Dendritic cell treated with granulocyte-macrophage colony-stimulating factor and Interleukin-4, amounts not matched to agents 40 ng/mL and 50 ng/mL, for 4 days (primary cell): Measurements from ENCODE around the gene SH3RF3.

ENCODE experiments used
- H3K27ac Mint-ChIP-seq: one replicate; pipeline ENCODE4 v1.8.0; 2022; ENCODE audit warnings: mild to moderate bottlenecking, mixed read lengths
- H3K27me3 Mint-ChIP-seq: one replicate; pipeline ENCODE4 v1.8.0; 2022; ENCODE audit warnings: mild to moderate bottlenecking, mixed read lengths
- H3K36me3 Mint-ChIP-seq: one replicate; pipeline ENCODE4 v1.8.0; 2022; ENCODE audit warnings: low read depth, mixed read lengths
- H3K4me1 Mint-ChIP-seq: one replicate; pipeline ENCODE4 v1.8.0; 2022; ENCODE audit warnings: low read depth, mixed read lengths
- H3K4me3 Mint-ChIP-seq: one replicate; pipeline ENCODE4 v1.8.0; 2022; ENCODE audit warnings: mild to moderate bottlenecking, moderate library complexity, mixed read lengths
- H3K9me3 Mint-ChIP-seq: one replicate; pipeline ENCODE4 v1.8.0; 2022; ENCODE audit warnings: mixed read lengths
- intact Hi-C: fragments of 100-400 bp; cut with micrococcal nuclease; formaldehyde crosslinking; loops from one replicate; pipeline ENCODE4 v1.15.0; 2022

SH3RF3 gene

GRCh38 chr2:109421101-109421500 lies 292.1 kb downstream of the SH3RF3 start:
- no peaks in the 10 kb centered on the region for H3K4me1 Mint-ChIP-seq
- H3K36me3 Mint-ChIP-seq: no peaks in the 10 kb centered on the region
- no peaks in the 10 kb centered on the region for H3K9me3 Mint-ChIP-seq
- H3K27ac Mint-ChIP-seq: no peak overlapping the region
- intact Hi-C loops: no loop called here
- H3K27me3 Mint-ChIP-seq: no peaks in the 10 kb centered on the region
- H3K4me3 Mint-ChIP-seq: no peak overlapping the region

DNA sequence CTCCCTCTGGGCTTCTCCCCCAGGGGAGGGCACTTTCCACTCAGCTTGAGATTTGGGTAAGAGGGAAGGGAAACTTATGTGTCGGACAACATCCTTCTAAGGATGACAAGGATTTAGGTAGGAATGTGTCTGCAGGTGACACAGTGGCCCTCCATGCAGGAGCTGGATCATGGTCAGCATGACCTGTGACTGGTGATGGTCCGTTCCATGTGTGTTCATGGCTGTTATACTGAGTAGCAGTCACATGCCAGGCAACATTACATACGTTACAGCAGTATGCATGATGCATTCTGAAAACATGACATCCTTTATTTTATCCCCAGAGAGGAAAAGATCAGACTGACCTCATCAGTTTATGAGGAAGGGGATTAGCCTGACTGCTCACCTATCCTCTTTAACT lies 292.6 kb downstream of the SH3RF3 start:
- no peaks in the 10 kb centered on the region for H3K9me3 Mint-ChIP-seq
- H3K27ac Mint-ChIP-seq: no peak overlapping the region
- no peak overlapping the region for H3K4me3 Mint-ChIP-seq
- intact Hi-C loops: no loop called here
- no peaks in the 10 kb centered on the region for H3K4me1 Mint-ChIP-seq
- H3K27me3 Mint-ChIP-seq: no peaks in the 10 kb centered on the region
- H3K36me3 Mint-ChIP-seq: no peaks in the 10 kb centered on the region

- H3K27me3 Mint-ChIP-seq: no peaks in the 10 kb centered on the region
- H3K4me1 Mint-ChIP-seq: no peaks in the 10 kb centered on the region
- no peak overlapping the region for H3K27ac Mint-ChIP-seq
- H3K9me3 Mint-ChIP-seq: no peaks in the 10 kb centered on the region
- H3K36me3 Mint-ChIP-seq: no peaks in the 10 kb centered on the region
- H3K4me3 Mint-ChIP-seq: no peak overlapping the region
- intact Hi-C loops: no loop called here
Measured at GRCh38 chr2:109422071-109422757, 293.2 kb downstream of the SH3RF3 start.

DNA sequence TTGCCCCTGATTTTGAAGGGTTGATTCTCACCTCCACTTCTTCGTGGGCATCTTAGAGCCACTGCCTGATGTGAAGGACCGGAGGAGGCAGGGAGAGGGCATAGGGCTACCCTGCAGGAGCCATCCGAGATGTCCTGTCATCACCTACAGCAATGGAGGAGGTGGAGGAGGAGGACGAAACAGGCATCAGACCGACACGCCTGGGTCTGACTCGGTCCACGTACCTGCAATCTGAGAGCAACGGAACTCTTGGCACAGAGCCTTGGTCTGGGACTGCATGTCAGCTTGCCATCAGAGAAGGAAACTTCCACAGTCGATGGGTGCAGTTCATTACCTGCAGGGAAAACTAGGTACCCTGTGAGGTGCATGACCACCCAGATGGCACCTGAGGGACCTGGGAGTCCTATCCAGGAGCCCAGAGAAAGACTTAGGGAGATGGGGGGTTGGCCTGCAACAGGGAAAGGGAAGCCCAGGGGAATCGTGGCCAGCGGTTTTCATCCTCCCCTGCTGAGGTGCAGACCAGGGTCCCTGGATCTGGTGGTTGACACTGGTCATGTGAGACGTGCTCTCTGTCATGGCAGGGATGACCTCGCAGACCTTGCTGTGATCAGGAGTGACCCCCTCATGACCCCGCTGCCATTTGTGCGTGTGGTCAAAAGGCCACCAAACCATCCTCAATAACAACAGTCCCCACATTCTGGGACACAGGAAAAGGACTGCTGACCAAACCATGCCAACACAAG lies 293.9 kb downstream of the SH3RF3 start:
- H3K27ac Mint-ChIP-seq: no peak overlapping the region
- no peaks in the 10 kb centered on the region for H3K27me3 Mint-ChIP-seq
- peaks cover 1% of the 10 kb centered on the region for H3K4me1 Mint-ChIP-seq
- no peak overlapping the region for H3K4me3 Mint-ChIP-seq
- H3K36me3 Mint-ChIP-seq: no peaks in the 10 kb centered on the region
- intact Hi-C loops: no loop called here
- H3K9me3 Mint-ChIP-seq: no peaks in the 10 kb centered on the region

DNA sequence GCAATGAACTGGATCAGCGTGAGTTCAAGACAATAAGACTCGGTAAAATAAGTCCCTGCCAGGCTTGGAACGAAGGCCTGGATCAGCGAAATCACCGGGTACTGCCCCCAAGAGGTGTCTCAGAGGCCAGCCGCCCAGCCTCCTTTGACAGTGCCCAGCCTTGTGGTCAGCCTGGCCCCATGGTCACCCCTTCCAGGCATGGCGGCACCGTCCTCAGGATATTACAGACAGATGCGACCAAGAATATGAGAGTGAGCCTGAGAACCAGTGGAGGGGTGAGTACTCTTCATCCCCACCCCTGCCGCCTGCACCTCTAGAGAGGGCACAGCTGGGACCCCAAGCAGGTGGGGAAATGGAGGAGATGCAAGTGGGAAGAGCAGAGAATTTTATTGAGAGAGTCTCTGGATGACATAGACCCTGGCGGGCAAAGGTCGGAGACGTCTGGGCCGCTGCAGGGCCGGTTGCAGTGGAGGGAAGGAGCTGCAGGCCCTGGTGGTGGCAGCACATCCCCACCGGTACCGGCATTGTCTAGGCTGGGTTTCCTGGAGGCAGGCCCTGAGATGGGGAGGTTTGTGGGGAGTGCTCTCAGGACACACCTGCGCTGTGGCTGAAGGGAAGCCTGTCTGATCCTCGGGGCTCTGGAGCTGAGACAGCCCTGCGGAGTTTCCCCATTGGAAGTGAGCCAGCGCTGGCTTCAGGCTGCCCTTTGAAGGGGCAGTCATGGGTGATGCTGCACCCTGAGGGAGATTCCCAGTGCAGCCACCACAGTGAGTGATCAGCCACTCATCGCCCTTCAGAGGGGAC lies 294.8 kb downstream of the SH3RF3 start:
- no peaks in the 10 kb centered on the region for H3K36me3 Mint-ChIP-seq
- intact Hi-C loops: no loop called here
- no peak overlapping the region for H3K27ac Mint-ChIP-seq
- no peaks in the 10 kb centered on the region for H3K9me3 Mint-ChIP-seq
- no peaks in the 10 kb centered on the region for H3K27me3 Mint-ChIP-seq
- peaks cover 5% of the 10 kb centered on the region for H3K4me1 Mint-ChIP-seq
- no peak overlapping the region for H3K4me3 Mint-ChIP-seq

- intact Hi-C loops: no loop called here
- H3K4me1 Mint-ChIP-seq: peaks cover 5% of the 10 kb centered on the region
- H3K9me3 Mint-ChIP-seq: no peaks in the 10 kb centered on the region
- H3K36me3 Mint-ChIP-seq: no peaks in the 10 kb centered on the region
- H3K27me3 Mint-ChIP-seq: no peaks in the 10 kb centered on the region
- H3K4me3 Mint-ChIP-seq: no peak overlapping the region
- no peak overlapping the region for H3K27ac Mint-ChIP-seq
Measured at GRCh38 chr2:109425411-109425810, 296.4 kb downstream of the SH3RF3 start.

DNA sequence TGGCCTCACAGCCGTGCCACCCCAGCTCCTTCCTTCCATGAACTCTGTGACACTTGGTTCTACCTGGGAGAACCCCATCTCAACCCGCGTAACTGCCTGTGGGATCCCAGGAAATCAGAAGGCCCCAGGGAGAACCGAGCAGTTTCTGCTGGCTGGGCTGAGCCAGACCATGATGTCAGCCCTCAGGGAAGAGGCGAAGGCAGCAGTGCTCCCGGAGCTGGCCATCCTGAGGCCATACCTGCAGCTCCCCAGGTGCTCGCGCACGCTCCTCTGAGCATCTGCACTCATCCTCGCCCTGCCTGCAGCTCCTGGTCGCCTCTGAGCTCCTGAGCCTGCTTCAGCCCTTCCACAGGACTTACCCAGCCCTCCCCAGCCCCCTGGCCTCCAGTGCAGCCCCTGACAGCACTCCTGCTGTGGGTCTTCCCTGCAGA lies 298.7 kb downstream of the SH3RF3 start:
- intact Hi-C loops: no loop called here
- no peaks in the 10 kb centered on the region for H3K9me3 Mint-ChIP-seq
- H3K27ac Mint-ChIP-seq: no peak overlapping the region
- no peaks in the 10 kb centered on the region for H3K36me3 Mint-ChIP-seq
- H3K4me3 Mint-ChIP-seq: no peak overlapping the region
- H3K27me3 Mint-ChIP-seq: no peaks in the 10 kb centered on the region
- peaks cover 5% of the 10 kb centered on the region for H3K4me1 Mint-ChIP-seq

DNA sequence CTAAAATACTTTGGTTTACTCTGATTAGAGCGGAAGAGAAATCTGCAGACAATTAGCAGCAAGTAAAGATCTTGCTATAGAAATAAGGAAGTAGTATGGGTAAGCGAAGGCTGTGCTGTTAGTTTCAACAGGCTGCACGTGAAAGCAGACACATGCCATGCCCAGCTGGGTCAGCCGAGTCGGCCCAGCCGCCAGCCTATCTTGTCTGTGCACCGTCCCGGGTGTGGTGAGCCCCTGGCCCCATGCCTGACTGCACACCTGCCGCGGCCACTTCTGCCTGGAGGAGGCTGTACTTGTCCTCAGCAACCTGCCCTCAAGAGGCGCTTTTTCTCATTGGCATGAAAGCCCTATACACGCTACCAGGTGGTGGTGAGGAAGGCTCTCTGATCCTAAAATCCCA lies 299.3 kb downstream of the SH3RF3 start:
- H3K27me3 Mint-ChIP-seq: no peaks in the 10 kb centered on the region
- no peak overlapping the region for H3K27ac Mint-ChIP-seq
- intact Hi-C loops: no loop called here

DNA sequence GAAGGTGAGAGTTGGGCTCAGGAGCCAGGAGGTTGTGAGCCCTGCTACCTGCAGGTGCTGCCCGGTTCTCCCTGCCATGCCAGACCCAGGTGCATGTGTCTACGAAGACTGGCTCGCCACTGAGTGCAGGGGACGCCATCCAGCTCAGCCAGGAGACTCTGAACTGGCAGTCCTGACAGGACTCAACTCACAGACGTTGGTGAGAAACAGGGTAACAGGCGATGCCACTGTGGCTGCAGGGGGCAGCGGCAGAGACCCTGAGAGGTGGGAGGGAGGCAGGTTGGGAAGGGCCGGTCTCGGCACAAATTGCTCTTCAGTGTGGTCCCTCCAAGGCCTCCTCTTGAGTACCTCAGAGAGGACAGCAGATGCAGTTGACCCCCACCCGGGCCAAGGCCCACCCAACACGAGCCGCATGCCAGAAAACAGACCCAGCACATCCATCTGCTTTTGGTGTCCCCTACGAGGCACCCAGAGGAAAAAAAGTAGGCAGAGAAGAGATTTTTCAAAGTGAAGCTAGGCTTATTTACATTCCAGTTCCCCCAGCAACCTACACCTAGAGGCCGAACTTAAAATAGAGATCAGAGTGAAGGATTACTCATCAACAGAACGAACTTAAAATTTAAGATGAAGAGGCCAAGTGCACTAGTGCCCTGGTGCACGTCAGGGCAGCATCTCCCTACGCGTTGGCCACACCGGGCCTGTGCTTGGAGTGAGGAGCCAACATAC lies 300.0 kb downstream of the SH3RF3 start:
- intact Hi-C loops: no loop called here
- Mint-ChIP-seq H3K36me3 (no peaks in the 10 kb centered on the region), H3K4me3 (no peak overlapping the region), H3K9me3 (no peaks in the 10 kb centered on the region), H3K27ac (no peak overlapping the region), H3K4me1 (peaks cover 5% of the 10 kb centered on the region), H3K27me3 (no peaks in the 10 kb centered on the region)

More for the DNA sequence above, 299.3 kb downstream of the SH3RF3 start:
- Mint-ChIP-seq H3K9me3 (no peaks in the 10 kb centered on the region), H3K4me1 (peaks cover 5% of the 10 kb centered on the region), H3K36me3 (no peaks in the 10 kb centered on the region), H3K4me3 (no peak overlapping the region)

GRCh38 chr2:109429567-109430328 lies 300.7 kb downstream of the SH3RF3 start:
- H3K4me3 Mint-ChIP-seq: no peak overlapping the region
- intact Hi-C loops: no loop called here
- no peaks in the 10 kb centered on the region for H3K9me3 Mint-ChIP-seq
- peaks cover 5% of the 10 kb centered on the region for H3K4me1 Mint-ChIP-seq
- H3K27me3 Mint-ChIP-seq: no peaks in the 10 kb centered on the region
- no peaks in the 10 kb centered on the region for H3K36me3 Mint-ChIP-seq
- no peak overlapping the region for H3K27ac Mint-ChIP-seq

DNA sequence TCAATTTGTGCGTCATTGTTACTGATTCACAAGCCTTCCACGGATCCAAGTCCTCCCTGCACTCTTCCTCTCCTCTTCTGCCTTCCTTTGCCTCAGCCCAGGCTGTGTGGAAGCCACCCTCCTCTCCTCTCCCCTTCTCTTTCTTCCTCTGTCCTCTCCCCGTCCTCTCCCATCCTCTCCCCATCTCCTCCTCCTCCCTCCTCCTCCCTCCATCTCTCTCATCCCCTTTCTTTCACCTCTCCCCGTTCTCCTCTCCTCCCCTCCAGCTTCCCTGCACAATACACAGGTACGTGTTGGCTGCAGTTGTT lies 301.3 kb downstream of the SH3RF3 start:
- Mint-ChIP-seq H3K36me3 (no peaks in the 10 kb centered on the region), H3K27me3 (no peaks in the 10 kb centered on the region), H3K27ac (no peak overlapping the region), H3K4me3 (no peak overlapping the region), H3K4me1 (peaks cover 5% of the 10 kb centered on the region), H3K9me3 (no peaks in the 10 kb centered on the region)
- intact Hi-C loops: no loop called here

DNA sequence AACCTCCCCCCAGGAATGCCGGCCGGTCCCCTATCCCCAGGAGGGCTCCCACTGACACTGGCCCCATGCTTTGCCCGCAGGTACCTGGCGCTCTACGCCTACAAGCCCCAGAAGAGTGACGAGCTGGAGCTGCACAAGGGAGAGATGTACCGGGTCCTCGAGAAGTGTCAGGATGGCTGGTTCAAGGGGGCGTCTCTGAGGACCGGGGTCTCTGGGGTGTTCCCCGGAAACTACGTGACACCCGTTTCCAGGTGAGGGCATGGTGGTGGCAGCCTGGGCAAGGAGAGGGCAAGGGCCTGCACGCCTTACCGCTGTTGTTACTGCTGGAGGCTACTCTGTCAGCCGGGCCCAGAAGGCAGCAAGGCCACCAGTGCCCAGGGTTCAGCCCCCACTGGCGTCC lies 303.4 kb downstream of the SH3RF3 start:
- Mint-ChIP-seq H3K9me3 (no peaks in the 10 kb centered on the region), H3K4me1 (peaks cover 5% of the 10 kb centered on the region), H3K4me3 (no peak overlapping the region), H3K27me3 (no peaks in the 10 kb centered on the region), H3K27ac (no peak overlapping the region), H3K36me3 (no peaks in the 10 kb centered on the region)
- intact Hi-C loops: no loop called here

GRCh38 chr2:109433486-109433885 lies 304.5 kb downstream of the SH3RF3 start:
- H3K27ac Mint-ChIP-seq: no peak overlapping the region
- no peaks in the 10 kb centered on the region for H3K4me1 Mint-ChIP-seq
- H3K36me3 Mint-ChIP-seq: no peaks in the 10 kb centered on the region
- H3K4me3 Mint-ChIP-seq: no peak overlapping the region
- no peaks in the 10 kb centered on the region for H3K27me3 Mint-ChIP-seq
- intact Hi-C loops: no loop called here
- H3K9me3 Mint-ChIP-seq: no peaks in the 10 kb centered on the region
